ENCODE data around the gene RTKN2. TPM values are rescaled to one million over a fixed set of nuclear protein-coding genes. Genes with fewer than 3 reads are reported as not detected.

The RTKN2 gene
- total RNA-seq, 1 donor from 2014 or later, result 3.9 TPM

DNA sequence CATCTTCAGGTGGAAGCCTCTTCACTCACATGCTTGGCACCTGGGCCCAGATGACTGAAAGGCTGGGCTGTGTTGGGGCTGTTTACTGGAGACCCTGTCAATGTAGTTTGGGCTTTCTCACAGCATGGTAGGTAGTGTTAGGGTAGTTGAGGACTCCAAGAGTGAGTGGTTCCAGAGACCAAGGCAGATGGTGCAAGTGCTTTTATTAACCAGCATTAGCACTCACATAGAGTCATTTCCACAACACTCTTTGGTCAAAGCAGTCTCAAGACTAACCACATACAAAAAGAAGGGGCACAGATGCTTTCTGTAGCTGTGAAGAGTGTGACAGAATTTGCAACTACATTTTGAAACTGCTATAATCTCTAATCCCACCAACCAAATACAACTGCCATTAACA, 135.0 kb downstream of the RTKN2 start:
- no peak overlapping the region for H3K4me3 Mint-ChIP-seq (ENCODE audit: unreplicated experiment)
- H3K27me3 Mint-ChIP-seq (ENCODE audit: low read depth), result no peaks in the 10 kb centered on the region
- no peak for DNase-seq (ENCODE audit: low spot score)
- TF ChIP-seq, protein P1, sequence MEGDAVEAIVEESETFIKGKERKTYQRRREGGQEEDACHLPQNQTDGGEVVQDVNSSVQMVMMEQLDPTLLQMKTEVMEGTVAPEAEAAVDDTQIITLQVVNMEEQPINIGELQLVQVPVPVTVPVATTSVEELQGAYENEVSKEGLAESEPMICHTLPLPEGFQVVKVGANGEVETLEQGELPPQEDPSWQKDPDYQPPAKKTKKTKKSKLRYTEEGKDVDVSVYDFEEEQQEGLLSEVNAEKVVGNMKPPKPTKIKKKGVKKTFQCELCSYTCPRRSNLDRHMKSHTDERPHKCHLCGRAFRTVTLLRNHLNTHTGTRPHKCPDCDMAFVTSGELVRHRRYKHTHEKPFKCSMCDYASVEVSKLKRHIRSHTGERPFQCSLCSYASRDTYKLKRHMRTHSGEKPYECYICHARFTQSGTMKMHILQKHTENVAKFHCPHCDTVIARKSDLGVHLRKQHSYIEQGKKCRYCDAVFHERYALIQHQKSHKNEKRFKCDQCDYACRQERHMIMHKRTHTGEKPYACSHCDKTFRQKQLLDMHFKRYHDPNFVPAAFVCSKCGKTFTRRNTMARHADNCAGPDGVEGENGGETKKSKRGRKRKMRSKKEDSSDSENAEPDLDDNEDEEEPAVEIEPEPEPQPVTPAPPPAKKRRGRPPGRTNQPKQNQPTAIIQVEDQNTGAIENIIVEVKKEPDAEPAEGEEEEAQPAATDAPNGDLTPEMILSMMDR (IDR thresholded peaks at IDR 0.05), result no peak
- peaks cover 8% of the 10 kb centered on the region for H3K4me1 Mint-ChIP-seq (ENCODE audit: low read depth)
- H3K9me3 Mint-ChIP-seq (ENCODE audit: low read depth), result peaks cover 12% of the 10 kb centered on the region
- H3K36me3 Mint-ChIP-seq (ENCODE audit: low read depth), result no peaks in the 10 kb centered on the region
- no peak overlapping the region for H3K27ac Mint-ChIP-seq (ENCODE audit: unreplicated experiment)

Other genes with a start within 250 kb of the RTKN2 start
- gene ZNF365, start 105.5 kb upstream of the RTKN2 start, total RNA-seq, result 5.2 to 10.9 TPM (median 6.0 TPM) in 3 replicates